K562 (cell line): ENCODE data around the gene SLC11A1. TPM values are rescaled to one million over a fixed set of nuclear protein-coding genes. Genes with fewer than 3 reads are reported as not detected.

Experiments used
- ATAC-seq: fragments of 200-7000 bp; cut with Tn5 transposase; 3 replicates; pipeline ENCODE4 v1.9.1; 2020; ENCODE audit warnings: moderate library complexity
- BruUV-seq: library from RNA; stranded (reverse); fragments of 400-500 nt; replicated peaks from 2 replicates; lab custom pipeline; 2021; lab: Mats Ljungman, UMichigan
- CTCF ChIA-PET: fragments of 300-600 bp; formaldehyde crosslinking; extraction: SDS; loops from one replicate; lab custom pipeline; 2021; ENCODE audit warnings: low intra/inter-chr PET ratio; lab: Yijun Ruan, JAX
- POLR2A ChIA-PET: fragments of 300-600, 350-650 bp; sonication (Branson Sonifier 250); formaldehyde crosslinking; extraction: SDS; loops from one replicate; lab custom pipeline; 2021; ENCODE audit warnings: antibody characterized with exemption, inconsistent platforms; lab: Yijun Ruan, JAX
- DNase-seq, 4 experiments: peaks; one replicate each; pipeline versions ENCODE4 v3.0.0 to v3.0.0-alpha.2; 2011 to 2018; ENCODE audit warnings: low spot score in 3 of 4, mixed read lengths in 3 of 4; ENCODE audit errors: extremely low read depth in 1 of 4
- FAIRE-seq: peaks from 2 replicates; lab custom pipeline; 2011; peaks lifted over from hg19 to GRCh38; lab: Jason Lieb, UNC
- H2AFZ ChIP-seq: 2 replicates; pipeline ENCODE4 v1.6.0; 2011; ENCODE audit warnings: low read depth, low read length, control low read depth, inconsistent platforms
- H3K27ac ChIP-seq: fragments of 200-600 bp; 3 replicates; pipeline ENCODE4 v1.8.0; 2011; ENCODE audit warnings: low read depth, mild to moderate bottlenecking, control low read depth, inconsistent platforms, low read length, moderate library complexity, mixed read lengths; ENCODE audit errors: extremely low read depth
- H3K27me3 ChIP-seq, 2 experiments: fragments of 300-600 bp in 1 of 2; 2 replicates in 1 of 2; 3 replicates in 1 of 2; pipeline versions ENCODE4 v1.6.0 to v1.8.0; 2011; ENCODE audit warnings: inconsistent platforms in 2 of 2, low read length in 2 of 2, mild to moderate bottlenecking in 1 of 2, mixed read lengths in 1 of 2, moderate library complexity in 1 of 2; ENCODE audit not compliant: control insufficient read depth in 2 of 2, insufficient read depth in 2 of 2
- H3K36me3 ChIP-seq: fragments of 300-600 bp; 3 replicates; pipeline ENCODE4 v1.8.0; 2011; ENCODE audit warnings: mild to moderate bottlenecking, low read length, inconsistent platforms; ENCODE audit not compliant: control insufficient read depth, insufficient read depth
- H3K4me1 ChIP-seq, 2 experiments: fragments of 200-600 bp in 1 of 2; replicated peaks in 1 of 2; 2 replicates in 1 of 2; 3 replicates in 1 of 2; pipeline versions ENCODE4 v1.5.1 to v1.8.0; 2011; ENCODE audit warnings: inconsistent platforms in 2 of 2, low read length in 2 of 2, mild to moderate bottlenecking in 1 of 2, mixed read lengths in 1 of 2, moderate library complexity in 1 of 2; ENCODE audit not compliant: control insufficient read depth in 2 of 2, insufficient read depth in 2 of 2
- H3K4me2 ChIP-seq: 2 replicates; pipeline ENCODE4 v1.6.1; 2011; ENCODE audit warnings: low read length, control low read depth, inconsistent platforms, mixed read lengths; ENCODE audit not compliant: insufficient read depth
- H3K4me3 ChIP-seq: fragments of 200-600 bp; sonication (generic), shearing (Covaris generic); 2 replicates; pipeline ENCODE4 v1.5.1; 2016; ENCODE audit warnings: control low read depth, inconsistent platforms
- H3K79me2 ChIP-seq: fragments of 200-600 bp; 3 replicates; pipeline ENCODE4 v1.8.0; 2011; ENCODE audit warnings: low read length, inconsistent platforms; ENCODE audit not compliant: control insufficient read depth, insufficient read depth
- H3K9ac ChIP-seq, 2 experiments: 2 replicates each; pipeline versions ENCODE4 v1.6.0 to v1.6.1; 2011; ENCODE audit warnings: low read depth in 2 of 2, low read length in 2 of 2, control low read depth in 1 of 2, inconsistent platforms in 1 of 2, mild to moderate bottlenecking in 1 of 2, mixed read lengths in 1 of 2; ENCODE audit not compliant: insufficient read depth in 1 of 2
- H3K9me1 ChIP-seq: one replicate; pipeline ENCODE4 v1.6.0; 2011; ENCODE audit warnings: inconsistent platforms, mild to moderate bottlenecking, low read length, moderate library complexity; ENCODE audit not compliant: control insufficient read depth, insufficient read depth
- H3K9me3 ChIP-seq: replicated peaks from 2 replicates; pipeline ENCODE4 v1.5.1; 2011; ENCODE audit warnings: low read depth, low read length, inconsistent platforms; ENCODE audit not compliant: control insufficient read depth, insufficient read depth
- H4K20me1 ChIP-seq: replicated peaks from 2 replicates; pipeline ENCODE4 v1.6.1; 2011; ENCODE audit warnings: low read length, inconsistent platforms, mixed read lengths; ENCODE audit not compliant: control insufficient read depth, insufficient read depth
- ARHGAP35 ChIP-seq: fragments of 450-650 bp; IDR thresholded peaks from 2 replicates; pipeline ENCODE4 v1.6.1; 2018; ENCODE audit not compliant: partially characterized antibody
- EP300 ChIP-seq: IDR thresholded peaks from 2 replicates; pipeline ENCODE4 v1.6.1; 2012; ENCODE audit warnings: low read length, improper control_type of control experiment
- FOXM1 ChIP-seq, 2 experiments: fragments of 450-650 bp in 1 of 2; sonication (generic) in 1 of 2; formaldehyde crosslinking in 1 of 2; IDR thresholded peaks; 2 replicates each; pipeline versions ENCODE4 v1.6.1 to v1.9.0; 2017 to 2022; ENCODE audit warnings: low read depth in 2 of 2, mild to moderate bottlenecking in 2 of 2, missing genetic modification reagents in 1 of 2, moderate library complexity in 1 of 2
- NFATC3 ChIP-seq: fragments of 450-650 bp; IDR thresholded peaks from 2 replicates; pipeline ENCODE4 v1.6.1; 2017; ENCODE audit warnings: mild to moderate bottlenecking
- NFYB ChIP-seq: IDR thresholded peaks from 2 replicates; pipeline ENCODE4 v1.6.1; 2011; ENCODE audit warnings: mild to moderate bottlenecking, moderate library complexity; ENCODE audit not compliant: insufficient read length; ENCODE audit errors: extremely low read depth
- ZBED1 ChIP-seq: IDR thresholded peaks from 2 replicates; pipeline ENCODE4 v1.6.1; 2014
- ZNF212 ChIP-seq: fragments of 450-650 bp; formaldehyde crosslinking; IDR thresholded peaks from 2 replicates; pipeline ENCODE4 v1.4.0; 2020; ENCODE audit warnings: mild to moderate bottlenecking
- WGBS: fragments of 100-300 bp; shearing (Covaris generic); methylation state at CpG from one replicate; pipeline ENCODE4 v1.1.6; 2016; ENCODE audit warnings: low coverage, mixed read lengths; ENCODE audit not compliant: insufficient coverage; ENCODE audit errors: missing lambda C conversion rate; 5-methylcytosine and 5-hydroxymethylcytosine counted together
- in situ Hi-C: fragments of 300-500 bp; cut with MboI; formaldehyde crosslinking; loops from 4 replicates; pipeline ENCODE4 v1.15.0; 2018; ENCODE audit warnings: inconsistent platforms, mixed read lengths
- intact Hi-C: fragments of 100-400 bp; cut with micrococcal nuclease; formaldehyde crosslinking; loops from 2 replicates; pipeline ENCODE4 v1.14.2; 2022
- polyA plus RNA-seq, 8 experiments: library from polyadenylated mRNA; depleted of rRNA in 4 of 8; stranded (reverse) in 5 of 8; unstranded in 3 of 8; fragments of >200 nt; fragmentation: Nextera tagmentation in 2 of 8; fragmentation: Illumina TruSeq in 1 of 8; extraction: Ambion mirVana in 2 of 8; extraction: Trizol in 1 of 8; gene quantifications; 2 replicates each; pipeline versions ENCODE4 v1.2.1 to v1.2.3, GENCODE V29; 2011 to 2014; ENCODE audit warnings: inconsistent platforms in 1 of 8, missing spikeins in 1 of 8
- total RNA-seq, 7 experiments: library from RNA; depleted of rRNA in 6 of 7; stranded (reverse); fragments of >200 nt in 6 of 7; fragmentation: Illumina TruSeq in 2 of 7; extraction: Trizol in 2 of 7; gene quantifications; 2 replicates each; pipeline versions ENCODE4 v1.2.1 to v1.2.3, GENCODE V29; 2011 to 2021; ENCODE audit warnings: low replicate concordance in 1 of 7
- TF ChIP-seq, protein P1 (sequence below), 2 experiments: fragments of 200-800 bp in 1 of 2; sonication (Bioruptor generic) in 1 of 2; sonication (generic) in 1 of 2; formaldehyde crosslinking in 1 of 2; IDR thresholded peaks in 1 of 2; conservative IDR thresholded peaks in 1 of 2; 2 replicates each; pipeline versions ENCODE4 v1.5.0 to v1.6.1; 2016 to 2020; ENCODE audit warnings: missing compliant biosample characterization in 1 of 2, missing genetic modification characterization in 1 of 2, missing genetic modification reagents in 1 of 2

Gene SLC11A1
- total and polyA plus RNA-seq, 9 of the 15 experiments (the other 6 are each of a cell fraction or from before 2014, with no cell fraction given) = 0.35 to 1.6 (median 0.65) TPM

DNA sequence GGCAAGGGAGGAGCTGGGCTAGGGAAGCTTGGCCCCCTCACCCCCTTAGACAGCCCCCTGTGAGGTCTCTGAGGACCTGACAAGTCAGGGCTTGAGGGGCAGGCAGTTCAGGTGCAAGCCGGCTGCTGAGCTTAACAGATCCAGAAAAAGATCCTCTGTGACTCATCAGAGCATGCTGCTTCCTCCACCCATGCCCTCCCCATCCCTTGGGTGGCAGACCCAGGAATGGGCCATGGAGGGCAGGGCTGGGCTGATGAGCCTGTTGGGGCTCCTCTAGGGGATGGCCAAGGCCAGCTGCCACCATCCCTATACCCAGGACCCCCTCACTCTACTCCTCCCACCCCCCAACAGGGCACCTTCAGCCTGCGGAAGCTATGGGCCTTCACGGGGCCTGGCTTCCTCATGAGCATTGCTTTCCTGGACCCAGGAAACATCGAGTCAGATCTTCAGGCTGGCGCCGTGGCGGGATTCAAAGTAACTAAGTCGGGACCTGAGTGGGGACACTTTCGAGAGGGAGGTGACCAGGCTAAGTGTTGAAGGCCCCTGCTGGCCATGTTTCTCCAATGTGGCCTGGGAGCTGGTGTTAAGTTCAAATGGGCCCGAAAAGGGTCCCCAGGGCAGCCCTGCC lies 1.9 kb downstream of the SLC11A1 start:
- ATAC-seq (no peak), DNase-seq (no peak), FAIRE-seq (no peak)
- H3K4me3 ChIP-seq = no peak overlapping the region
- CTCF ChIA-PET = no interaction called here
- in situ Hi-C loops = no loop called here
- no peak overlapping the region for H3K27ac ChIP-seq
- no peaks in the 10 kb centered on the region for H3K9me3 ChIP-seq
- TF ChIP-seq NFATC3 = no peak
- TF ChIP-seq FOXM1 (IDR thresholded peaks at IDR 0.05; ENCODE audit: low read depth) = no peak
- no peak for TF ChIP-seq FOXM1 (CRISPR knock-in tag; IDR thresholded peaks at IDR 0.05; ENCODE audit: low read depth)
- no peak for TF ChIP-seq EP300
- TF ChIP-seq ZNF212 = no peak
- no peak for TF ChIP-seq ZBED1
- TF ChIP-seq NFYB = no peak
- TF ChIP-seq, protein P1, sequence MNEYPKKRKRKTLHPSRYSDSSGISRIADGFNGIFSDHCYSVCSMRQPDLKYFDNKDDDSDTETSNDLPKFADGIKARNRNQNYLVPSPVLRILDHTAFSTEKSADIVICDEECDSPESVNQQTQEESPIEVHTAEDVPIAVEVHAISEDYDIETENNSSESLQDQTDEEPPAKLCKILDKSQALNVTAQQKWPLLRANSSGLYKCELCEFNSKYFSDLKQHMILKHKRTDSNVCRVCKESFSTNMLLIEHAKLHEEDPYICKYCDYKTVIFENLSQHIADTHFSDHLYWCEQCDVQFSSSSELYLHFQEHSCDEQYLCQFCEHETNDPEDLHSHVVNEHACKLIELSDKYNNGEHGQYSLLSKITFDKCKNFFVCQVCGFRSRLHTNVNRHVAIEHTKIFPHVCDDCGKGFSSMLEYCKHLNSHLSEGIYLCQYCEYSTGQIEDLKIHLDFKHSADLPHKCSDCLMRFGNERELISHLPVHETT (CRISPR knock-in tag; conservative IDR thresholded peaks at IDR 0.05 in 1 of 2, IDR thresholded peaks at IDR 0.05 in 1 of 2) = no peak
- TF ChIP-seq ARHGAP35 = no peak
- no peaks in the 10 kb centered on the region for H3K36me3 ChIP-seq
- no peaks in the 10 kb centered on the region for H3K79me2 ChIP-seq
- no peak overlapping the region for H3K9ac ChIP-seq
- H4K20me1 ChIP-seq = no peaks in the 10 kb centered on the region
- BruUV-seq = no TSS peak
- 67% methylated on average over 8 of the region's 10 CpGs for WGBS
- POLR2A ChIA-PET = no interaction called here
- H3K9me1 ChIP-seq = no peaks in the 10 kb centered on the region
- no peak overlapping the region for H2AFZ ChIP-seq
- intact Hi-C loops = no loop called here
- no peak overlapping the region for H3K4me2 ChIP-seq
- H3K4me1 ChIP-seq = peaks cover 7 to 16% of the 10 kb centered on the region in 2 experiments; a peak in 4 of 5 replicates
- no peaks in the 10 kb centered on the region for H3K27me3 ChIP-seq
